ENCODE measurements around the gene ENOX1.

DNA sequence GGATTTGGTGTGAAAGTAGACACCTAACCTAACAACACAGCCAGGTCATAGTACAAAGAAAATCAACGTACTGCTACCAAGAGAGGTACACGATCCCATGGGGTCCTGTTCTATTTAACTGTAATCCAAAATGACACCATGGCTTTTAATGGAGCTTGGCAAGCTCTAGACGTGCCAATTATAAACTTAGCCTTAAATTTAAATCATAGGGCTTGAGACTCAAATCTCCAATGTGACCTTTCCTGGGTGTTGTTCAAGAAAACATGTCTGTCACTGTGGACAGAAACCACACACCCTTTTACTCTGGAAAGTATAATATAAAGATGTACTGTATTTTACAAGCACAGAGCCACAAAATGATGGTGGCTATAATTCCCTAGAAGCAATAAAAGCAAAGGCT, 299.3 kb downstream of the ENOX1 start:
- TF ChIP-seq, protein P1, sequence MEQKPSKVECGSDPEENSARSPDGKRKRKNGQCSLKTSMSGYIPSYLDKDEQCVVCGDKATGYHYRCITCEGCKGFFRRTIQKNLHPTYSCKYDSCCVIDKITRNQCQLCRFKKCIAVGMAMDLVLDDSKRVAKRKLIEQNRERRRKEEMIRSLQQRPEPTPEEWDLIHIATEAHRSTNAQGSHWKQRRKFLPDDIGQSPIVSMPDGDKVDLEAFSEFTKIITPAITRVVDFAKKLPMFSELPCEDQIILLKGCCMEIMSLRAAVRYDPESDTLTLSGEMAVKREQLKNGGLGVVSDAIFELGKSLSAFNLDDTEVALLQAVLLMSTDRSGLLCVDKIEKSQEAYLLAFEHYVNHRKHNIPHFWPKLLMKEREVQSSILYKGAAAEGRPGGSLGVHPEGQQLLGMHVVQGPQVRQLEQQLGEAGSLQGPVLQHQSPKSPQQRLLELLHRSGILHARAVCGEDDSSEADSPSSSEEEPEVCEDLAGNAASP (IDR thresholded peaks at IDR 0.05), result no peak
- TF ChIP-seq CREB1 (IDR thresholded peaks at IDR 0.05), result no peak
- no peak for TF ChIP-seq CREB1 (CRISPR knock-in tag; IDR thresholded peaks at IDR 0.05)
- no peak for TF ChIP-seq ZBTB7A (IDR thresholded peaks at IDR 0.05; ENCODE audit: borderline replicate concordance, control insufficient read depth, low read depth, low read length)
- no peak for TF ChIP-seq ZNF217 (CRISPR knock-in tag; IDR thresholded peaks at IDR 0.05)
- TF ChIP-seq POLR2A (conservative IDR thresholded peaks at IDR 0.05), result no peak
- TF ChIP-seq SMARCC2 (IDR thresholded peaks at IDR 0.05; ENCODE audit: low read depth), result no peak
- no peak for TF ChIP-seq MYBL2 (IDR thresholded peaks at IDR 0.05; ENCODE audit: low read depth)
- no peak for TF ChIP-seq MYBL2 (CRISPR knock-in tag; IDR thresholded peaks at IDR 0.05; ENCODE audit: borderline replicate concordance)
- TF ChIP-seq POLR2AphosphoS2 (IDR thresholded peaks at IDR 0.05; ENCODE audit: low read length), result no peak
